Measurements from ENCODE around the gene ARHGAP45. TPM values are rescaled to one million over a fixed set of nuclear protein-coding genes. Genes with fewer than 3 reads are reported as not detected.
A peak's percentile ranks its signal among the peaks of the same experiment; 100 is the strongest.

The ARHGAP45 gene
- total RNA-seq, 1 donor from 2014 or later, result 3.0 TPM

- H3K9me3 Mint-ChIP-seq (ENCODE audit: unreplicated experiment), result peaks cover 4% of the 10 kb centered on the region
- peak overlapping the region; percentile 95 for H3K27ac Mint-ChIP-seq (ENCODE audit: unreplicated experiment)
- peaks cover 11% of the 10 kb centered on the region for H3K4me1 Mint-ChIP-seq (ENCODE audit: low read depth, unreplicated experiment)
- peaks cover 23% of the 10 kb centered on the region for H3K79me2 ChIP-seq (ENCODE audit: insufficient read depth, low read length)
- H3K4me3 ChIP-seq (ENCODE audit: insufficient read depth, low read depth, low read length), result no peak overlapping the region
- H3K36me3 ChIP-seq (ENCODE audit: insufficient read depth, low read length), result no peaks in the 10 kb centered on the region
- H3K27me3 Mint-ChIP-seq (ENCODE audit: low read depth, unreplicated experiment), result no peaks in the 10 kb centered on the region
- H3K27ac ChIP-seq (ENCODE audit: low read depth, low read length), result peak overlapping the region; percentile 95
- H3K27me3 ChIP-seq (ENCODE audit: insufficient read depth, low read length), result no peaks in the 10 kb centered on the region
- no peaks in the 10 kb centered on the region for H3K9me3 ChIP-seq (ENCODE audit: insufficient read depth, low read depth, low read length)
- no peak for TF ChIP-seq CTCF (IDR thresholded peaks at IDR 0.05; ENCODE audit: insufficient read depth, low read depth, low read length)
- no peak for TF ChIP-seq EZH2 (IDR thresholded peaks at IDR 0.05; ENCODE audit: insufficient read depth, low read length)
- FAIRE-seq (no peak), DNase-seq (ENCODE audit: low read depth) (peak; percentile 100)
- no peak overlapping the region for H2AFZ ChIP-seq (ENCODE audit: low read depth, low read length)
- peak overlapping the region; percentile 78 for H3K4me2 ChIP-seq (ENCODE audit: low read length)
- H3K9ac ChIP-seq (ENCODE audit: low read length), result peak overlapping the region; percentile 74
- H3K4me3 Mint-ChIP-seq (ENCODE audit: unreplicated experiment), result peak overlapping the region; percentile 72
- peaks cover 4% of the 10 kb centered on the region for H3K36me3 Mint-ChIP-seq (ENCODE audit: low read depth, unreplicated experiment)
- peaks cover 26% of the 10 kb centered on the region for H4K20me1 ChIP-seq (ENCODE audit: insufficient read depth, low read length)
- H3K4me1 ChIP-seq (ENCODE audit: insufficient read depth, low read length), result peaks cover 47% of the 10 kb centered on the region
Measured at GRCh38 chr19:1102407-1103131, 35.6 kb downstream of the ARHGAP45 start.

GRCh38 chr19:1103132-1103707, 36.3 kb downstream of the ARHGAP45 start:
- H3K4me1 ChIP-seq (ENCODE audit: insufficient read depth, low read length), result peaks cover 47% of the 10 kb centered on the region
- peaks cover 23% of the 10 kb centered on the region for H3K79me2 ChIP-seq (ENCODE audit: insufficient read depth, low read length)
- no peak for DNase-seq (ENCODE audit: low read depth)
- Mint-ChIP-seq H3K27ac (ENCODE audit: unreplicated experiment) (peak overlapping the region; percentile 95), H3K27me3 (ENCODE audit: low read depth, unreplicated experiment) (no peaks in the 10 kb centered on the region), H3K4me1 (ENCODE audit: low read depth, unreplicated experiment) (peaks cover 11% of the 10 kb centered on the region), H3K4me3 (ENCODE audit: unreplicated experiment) (peak overlapping the region; percentile 72), H3K9me3 (ENCODE audit: unreplicated experiment) (peaks cover 4% of the 10 kb centered on the region), H3K36me3 (ENCODE audit: low read depth, unreplicated experiment) (peaks cover 4% of the 10 kb centered on the region)
- H2AFZ ChIP-seq (ENCODE audit: low read depth, low read length), result no peak overlapping the region
- H4K20me1 ChIP-seq (ENCODE audit: insufficient read depth, low read length), result peaks cover 30% of the 10 kb centered on the region
- H3K4me2 ChIP-seq (ENCODE audit: low read length), result peak overlapping the region; percentile 78
- no peaks in the 10 kb centered on the region for H3K36me3 ChIP-seq (ENCODE audit: insufficient read depth, low read length)
- peak overlapping the region; percentile 95 for H3K27ac ChIP-seq (ENCODE audit: low read depth, low read length)
- H3K9me3 ChIP-seq (ENCODE audit: insufficient read depth, low read depth, low read length), result no peaks in the 10 kb centered on the region
- TF ChIP-seq EZH2 (IDR thresholded peaks at IDR 0.05; ENCODE audit: insufficient read depth, low read length) (no peak), CTCF (IDR thresholded peaks at IDR 0.05; ENCODE audit: insufficient read depth, low read depth, low read length) (no peak)
- H3K27me3 ChIP-seq (ENCODE audit: insufficient read depth, low read length), result no peaks in the 10 kb centered on the region
- no peak for FAIRE-seq
- peak overlapping the region; percentile 74 for H3K9ac ChIP-seq (ENCODE audit: low read length)
- H3K4me3 ChIP-seq (ENCODE audit: insufficient read depth, low read depth, low read length), result peak overlapping the region; percentile 28

Data from astrocyte (in vitro differentiated cells and primary cell).